GM10248 (cell line): ENCODE measurements around the gene ACP4.

ENCODE experiments used
- CTCF ChIA-PET: fragments of 300-600 bp; sonication (Branson Sonifier 250); formaldehyde crosslinking; extraction: SDS; loops from one replicate; lab custom pipeline; 2021; ENCODE audit warnings: antibody characterized with exemption; lab: Yijun Ruan, JAX
- POLR2A ChIA-PET: fragments of 350-650 bp; sonication (Branson Sonifier 250); formaldehyde crosslinking; extraction: SDS; loops from one replicate; lab custom pipeline; 2020; ENCODE audit warnings: antibody characterized with exemption; lab: Yijun Ruan, JAX
- DNase-seq: peaks from one replicate; pipeline ENCODE4 v3.0.0; 2012; ENCODE audit errors: extremely low spot score
- CTCF ChIP-seq: IDR thresholded peaks from 2 replicates; pipeline ENCODE4 v1.5.1; 2012; ENCODE audit warnings: mild to moderate bottlenecking, low read depth; ENCODE audit errors: extremely low read depth, missing control alignments, control extremely low read depth

ACP4 gene

GRCh38 chr19:50820549-50821247 lies 30.5 kb downstream of the ACP4 start:
- ChIA-PET CTCF (interaction anchor here (1.0 to 3.3 kb wide), 3 partner anchors 9 to 102 kb away, joined by 3 to 13 read pairs (median 4); no protein-coding TSS in a partner anchor), POLR2A (interaction anchor here (0.5 to 1.1 kb wide), 2 partner anchors 14 to 68 kb away, joined by 3 read pairs; no protein-coding TSS in a partner anchor)
- peak; percentile 77 for DNase-seq
- no peak for TF ChIP-seq CTCF

- ChIA-PET POLR2A (no interaction called here), CTCF (interaction anchor here (1.0 to 3.3 kb wide), 2 partner anchors 8 to 101 kb away, joined by 4 to 13 read pairs; no protein-coding TSS in a partner anchor)
- no peak for TF ChIP-seq CTCF
- no peak for DNase-seq
Measured at GRCh38 chr19:50821248-50821612, 31.0 kb downstream of the ACP4 start.

GRCh38 chr19:50821622-50822021 lies 31.4 kb downstream of the ACP4 start:
- ChIA-PET CTCF (interaction anchor here (3.3 kb wide), 1 partner anchor 101 kb away, joined by 13 read pairs; no protein-coding TSS in a partner anchor), POLR2A (interaction anchor here (0.6 kb wide), 1 partner anchor 28 kb away, joined by 3 read pairs; no protein-coding TSS in a partner anchor)
- no peak for TF ChIP-seq CTCF
- no peak for DNase-seq

- no peak for TF ChIP-seq CTCF
- CTCF ChIA-PET = interaction anchor here (0.8 kb wide), 1 partner anchor 45 kb away, joined by 3 read pairs; no protein-coding TSS in a partner anchor
- POLR2A ChIA-PET = no interaction called here
- no peak for DNase-seq
Measured at GRCh38 chr19:50822661-50823208, 32.5 kb downstream of the ACP4 start.

- POLR2A ChIA-PET = no interaction called here
- peak; percentile 22 for DNase-seq
- CTCF ChIA-PET = interaction anchor here (0.8 kb wide), 1 partner anchor 44 kb away, joined by 3 read pairs; no protein-coding TSS in a partner anchor
- no peak for TF ChIP-seq CTCF
Measured at GRCh38 chr19:50823389-50824042, 33.3 kb downstream of the ACP4 start, which contains the start of gene KLK1. KLK1 (minus strand) TSS chr19:50823787; CDS start chr19:50823748, 39 bp downstream.
